Testis (tissue), 3 donors: ENCODE results near the gene CREBRF. TPM values are rescaled to one million over a fixed set of nuclear protein-coding genes. Genes with fewer than 3 reads are reported as not detected.
"Not testable (repeated sequence)": the region's sequence is repeated elsewhere in the genome, so short reads cannot be mapped to it uniquely, and the experiment has no call there.

Experiments
- DNase-seq: peaks from one replicate; pipeline ENCODE4 v3.0.0-alpha.2; 2019
- H3K27ac ChIP-seq, 2 donors: fragments of 200-600 bp; sonication (generic); one replicate each; pipeline ENCODE4 v1.5.1; 2019
- H3K27me3 ChIP-seq: fragments of 200-600 bp; sonication (generic); one replicate; pipeline ENCODE4 v1.5.1; 2019
- H3K36me3 ChIP-seq: fragments of 200-600 bp; sonication (generic); one replicate; pipeline ENCODE4 v1.5.1; 2017; ENCODE audit warnings: low read depth; ENCODE audit errors: missing control alignments
- H3K4me1 ChIP-seq: fragments of 200-600 bp; sonication (generic); one replicate; pipeline ENCODE4 v1.5.1; 2019
- H3K4me3 ChIP-seq, 2 donors: fragments of 200-600 bp; sonication (generic); one replicate each; pipeline ENCODE4 v1.5.1; 2017 to 2019
- H3K9me3 ChIP-seq: fragments of 200-600 bp; sonication (generic); one replicate; pipeline ENCODE4 v1.5.1; 2017
- CTCF ChIP-seq, 3 experiments: fragments of 450-650 bp in 2 of 3; fragments of 200-600 bp in 1 of 3; sonication (generic) in 1 of 3; IDR thresholded peaks; one replicate each; pipeline ENCODE4 v1.5.1; 2016 to 2019; ENCODE audit warnings: antibody characterized with exemption in 3 of 3, mild to moderate bottlenecking in 2 of 3, moderate library complexity in 1 of 3
- POLR2A ChIP-seq: fragments of 450-650 bp; IDR thresholded peaks from one replicate; pipeline ENCODE4 v1.6.1; 2017; ENCODE audit warnings: antibody characterized with exemption, mild to moderate bottlenecking, moderate library complexity
- WGBS, 2 donors: methylation state at CpG; one replicate each; pipeline ENCODE4 v1.1.5; 2018; 5-methylcytosine and 5-hydroxymethylcytosine counted together
- intact Hi-C: fragments of 100-400 bp; cut with DNase I; formaldehyde crosslinking; loops from one replicate; pipeline ENCODE4 v1.15.1; 2023; ENCODE audit warnings: low total_unique reads
- polyA plus RNA-seq: library from polyadenylated mRNA; stranded (reverse); fragments of 350-450 nt; fragmentation: Illumina TruSeq; extraction: RNeasy Lipid Tissue Mini Kit (QIAGEN cat#74804); gene quantifications from one replicate; pipeline ENCODE4 v1.2.3, GENCODE V29; 2014; ENCODE audit warnings: low read depth, low replicate concordance; ENCODE audit not compliant: insufficient read depth
- total RNA-seq, 2 donors: library from RNA; depleted of rRNA; stranded (reverse); fragments of >200 nt; gene quantifications; one replicate each; pipeline ENCODE4 v1.2.3, GENCODE V29; 2016

CREBRF gene
- total and polyA plus RNA-seq, 3 donors from 2014 or later, result 24.2 to 58.4 (median 55.6) TPM

- DNase-seq, result peak; percentile 40
- Histone ChIP-seq H3K4me3 (no peak overlapping the region), H3K27ac (peak overlapping the region; percentile 35 to 65), H3K36me3 (no peaks in the 10 kb centered on the region), H3K9me3 (no peaks in the 10 kb centered on the region), H3K27me3 (no peaks in the 10 kb centered on the region), H3K4me1 (peaks cover 18% of the 10 kb centered on the region)
- WGBS, 2 donors, result 44 to 52% methylated on average over 4 of the region's 4 CpGs
- no peak for TF ChIP-seq CTCF (IDR thresholded peaks at IDR 0.05)
- TF ChIP-seq POLR2A, result no peak
- intact Hi-C loops, result no loop called here
Measured at GRCh38 chr5:173016598-173017046, 39.5 kb upstream of the CREBRF start.

- H3K36me3 ChIP-seq, H3K4me3 ChIP-seq, H3K9me3 ChIP-seq, H3K27me3 ChIP-seq, intact Hi-C loops, DNase-seq: not testable (repeated sequence)
- peaks cover 18% of the 10 kb centered on the region for H3K4me1 ChIP-seq
- H3K27ac ChIP-seq, result peak overlapping the region in 1 of 2 donors; percentile 65
- 89 to 96% methylated on average over 15 of the region's 15 CpGs for WGBS, 2 donors
Measured at GRCh38 chr5:173017087-173017486, 39.1 kb upstream of the CREBRF start.

GRCh38 chr5:173018358-173018757 lies 37.8 kb upstream of the CREBRF start:
- intact Hi-C loops, result no loop called here
- Histone ChIP-seq H3K4me3 (no peak overlapping the region), H3K27me3 (no peaks in the 10 kb centered on the region), H3K27ac (no peak overlapping the region), H3K36me3 (no peaks in the 10 kb centered on the region), H3K9me3 (no peaks in the 10 kb centered on the region), H3K4me1 (peaks cover 18% of the 10 kb centered on the region)
- no peak for DNase-seq
- TF ChIP-seq POLR2A, result no peak
- TF ChIP-seq CTCF (IDR thresholded peaks at IDR 0.05), result no peak
- 92 to 93% methylated on average over 4 of the region's 4 CpGs for WGBS, 2 donors

- H3K27ac ChIP-seq, result peak overlapping the region in 1 of 2 donors; percentile 21
- 39 to 46% methylated on average over 5 of the region's 5 CpGs for WGBS, 2 donors
Measured at GRCh38 chr5:173020154-173020581, 36.0 kb upstream of the CREBRF start.

GRCh38 chr5:173020643-173021042 lies 35.5 kb upstream of the CREBRF start:
- H3K4me3 ChIP-seq, result no peak overlapping the region
- intact Hi-C loops, result no loop called here
- no peaks in the 10 kb centered on the region for H3K27me3 ChIP-seq
- H3K4me1 ChIP-seq, result peaks cover 18% of the 10 kb centered on the region
- H3K9me3 ChIP-seq, result no peaks in the 10 kb centered on the region
- peak overlapping the region in 1 of 2 donors; percentile 21 for H3K27ac ChIP-seq
- TF ChIP-seq CTCF (IDR thresholded peaks at IDR 0.05) (no peak), POLR2A (no peak)
- peak; percentile 55 for DNase-seq
- H3K36me3 ChIP-seq, result no peaks in the 10 kb centered on the region
- 37 to 61% methylated on average over 9 of the region's 9 CpGs for WGBS, 2 donors

More at GRCh38 chr5:173020154-173020581, 36.0 kb upstream of the CREBRF start:
- no peak for DNase-seq
- peaks cover 18% of the 10 kb centered on the region for H3K4me1 ChIP-seq
- intact Hi-C loops, result no loop called here
- no peaks in the 10 kb centered on the region for H3K27me3 ChIP-seq
- no peak overlapping the region for H3K4me3 ChIP-seq
- H3K9me3 ChIP-seq, result no peaks in the 10 kb centered on the region
- TF ChIP-seq POLR2A, result no peak
- H3K36me3 ChIP-seq, result no peaks in the 10 kb centered on the region

- Histone ChIP-seq H3K4me1 (peaks cover 22% of the 10 kb centered on the region), H3K9me3 (no peaks in the 10 kb centered on the region), H3K36me3 (no peaks in the 10 kb centered on the region), H3K4me3 (no peak overlapping the region), H3K27me3 (no peaks in the 10 kb centered on the region), H3K27ac (no peak overlapping the region)
- TF ChIP-seq POLR2A, result no peak
- no peak for TF ChIP-seq CTCF (IDR thresholded peaks at IDR 0.05)
- no peak for DNase-seq
- 88 to 90% methylated on average over 3 to 6 of the region's 6 CpGs for WGBS, 2 donors
- intact Hi-C loops, result no loop called here
Measured at GRCh38 chr5:173025651-173026050, 30.5 kb upstream of the CREBRF start.
